MM.1S (cell line): Measurements from ENCODE around the gene FAM110A.
"Not testable (repeated sequence)": the region's sequence is repeated elsewhere in the genome, so short reads cannot be mapped to it uniquely, and the experiment has no call there.

Experiments used
- EZH2 ChIP-seq: fragments of 300-600 bp; sonication (generic); optimal IDR thresholded peaks from 2 replicates; pipeline ENCODE3; 2017; ENCODE audit warnings: low read depth, mild to moderate bottlenecking, antibody characterized with exemption, low read length, mixed read lengths
- EZH2phosphoT487 ChIP-seq: fragments of 300-600 bp; sonication (generic); IDR thresholded peaks from 2 replicates; pipeline ENCODE4 v1.6.1; 2018; ENCODE audit warnings: antibody characterized with exemption, low read length
- TF ChIP-seq, protein P1 (sequence below): fragments of 300-600 bp; sonication (generic); IDR thresholded peaks from 2 replicates; pipeline ENCODE4 v1.5.1; 2016; ENCODE audit warnings: antibody characterized with exemption, low read length, mixed read lengths

DNA sequence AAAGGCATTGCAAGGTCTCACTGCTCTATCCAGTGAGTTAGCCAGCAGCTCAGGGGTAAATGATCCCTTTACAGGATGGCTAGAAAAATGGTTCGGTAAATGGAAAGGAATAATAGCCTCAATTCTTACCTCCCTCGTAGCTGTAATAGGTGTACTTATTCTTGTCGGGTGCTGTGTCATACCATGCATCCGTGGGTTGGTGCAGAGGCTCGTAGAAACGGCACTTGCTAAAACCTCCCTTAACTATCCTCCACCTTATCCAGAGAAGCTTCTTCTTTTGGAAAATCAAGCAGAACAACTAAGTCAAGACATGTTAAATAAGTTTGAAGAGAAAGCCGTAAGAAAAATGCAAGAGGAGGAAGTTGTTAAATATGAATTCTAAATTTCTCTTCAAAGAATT lies 33.5 kb upstream of the FAM110A start:
- TF ChIP-seq EZH2phosphoT487, EZH2: not testable (repeated sequence)
- TF ChIP-seq, protein P1, sequence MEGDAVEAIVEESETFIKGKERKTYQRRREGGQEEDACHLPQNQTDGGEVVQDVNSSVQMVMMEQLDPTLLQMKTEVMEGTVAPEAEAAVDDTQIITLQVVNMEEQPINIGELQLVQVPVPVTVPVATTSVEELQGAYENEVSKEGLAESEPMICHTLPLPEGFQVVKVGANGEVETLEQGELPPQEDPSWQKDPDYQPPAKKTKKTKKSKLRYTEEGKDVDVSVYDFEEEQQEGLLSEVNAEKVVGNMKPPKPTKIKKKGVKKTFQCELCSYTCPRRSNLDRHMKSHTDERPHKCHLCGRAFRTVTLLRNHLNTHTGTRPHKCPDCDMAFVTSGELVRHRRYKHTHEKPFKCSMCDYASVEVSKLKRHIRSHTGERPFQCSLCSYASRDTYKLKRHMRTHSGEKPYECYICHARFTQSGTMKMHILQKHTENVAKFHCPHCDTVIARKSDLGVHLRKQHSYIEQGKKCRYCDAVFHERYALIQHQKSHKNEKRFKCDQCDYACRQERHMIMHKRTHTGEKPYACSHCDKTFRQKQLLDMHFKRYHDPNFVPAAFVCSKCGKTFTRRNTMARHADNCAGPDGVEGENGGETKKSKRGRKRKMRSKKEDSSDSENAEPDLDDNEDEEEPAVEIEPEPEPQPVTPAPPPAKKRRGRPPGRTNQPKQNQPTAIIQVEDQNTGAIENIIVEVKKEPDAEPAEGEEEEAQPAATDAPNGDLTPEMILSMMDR: not testable (repeated sequence)
